ENCODE data around the gene CYFIP2.
A peak's percentile ranks its signal among the peaks of the same experiment; 100 is the strongest.

Gene CYFIP2

GRCh38 chr5:157328277-157328912 lies 62.5 kb downstream of the CYFIP2 start:
- DNase-seq = peak; percentile 61

GRCh38 chr5:157331807-157332206 lies 65.9 kb downstream of the CYFIP2 start:
- no peak for DNase-seq

- DNase-seq = no peak
These were observed 69.9 kb downstream of the CYFIP2 start for GRCh38 chr5:157335534-157336422.

GRCh38 chr5:157336423-157336744 lies 70.5 kb downstream of the CYFIP2 start:
- DNase-seq = no peak

- DNase-seq = no peak
These were observed 73.5 kb downstream of the CYFIP2 start for GRCh38 chr5:157339409-157339808.

- DNase-seq = peak; percentile 3
These were observed 77.0 kb downstream of the CYFIP2 start for GRCh38 chr5:157342822-157343402.

- DNase-seq = no peak
These were observed 78.2 kb downstream of the CYFIP2 start for GRCh38 chr5:157343842-157344790.

GRCh38 chr5:157345067-157345466 lies 79.1 kb downstream of the CYFIP2 start:
- DNase-seq = no peak

- no peak for DNase-seq
These were observed 79.6 kb downstream of the CYFIP2 start for GRCh38 chr5:157345485-157345884.

- DNase-seq = no peak
These were observed 81.6 kb downstream of the CYFIP2 start for GRCh38 chr5:157347301-157348048.

GRCh38 chr5:157348049-157348400 lies 82.1 kb downstream of the CYFIP2 start:
- DNase-seq = no peak

- DNase-seq = no peak
These were observed 85.2 kb downstream of the CYFIP2 start for GRCh38 chr5:157350939-157351801.

GRCh38 chr5:157351802-157352092 lies 85.8 kb downstream of the CYFIP2 start:
- DNase-seq = no peak

- no peak for DNase-seq
These were observed 86.9 kb downstream of the CYFIP2 start for GRCh38 chr5:157352756-157353340.

GRCh38 chr5:157354800-157355199 lies 88.9 kb downstream of the CYFIP2 start:
- no peak for DNase-seq

GRCh38 chr5:157356576-157356975 lies 90.7 kb downstream of the CYFIP2 start:
- no peak for DNase-seq

GRCh38 chr5:157357823-157358222 lies 91.9 kb downstream of the CYFIP2 start:
- no peak for DNase-seq

- DNase-seq = no peak
These were observed 92.9 kb downstream of the CYFIP2 start for GRCh38 chr5:157358871-157359270.

- DNase-seq = no peak
These were observed 93.6 kb downstream of the CYFIP2 start for GRCh38 chr5:157359356-157360055.

- DNase-seq = no peak
These were observed 96.1 kb downstream of the CYFIP2 start for GRCh38 chr5:157362012-157362411.

All from COR-L47 (cell line).